HCT116 (cell line): Measurements from ENCODE around the gene ENTR1.

Experiments used
- ATF3 ChIP-seq: IDR thresholded peaks from 2 replicates; pipeline ENCODE4 v1.6.1; 2012
- CEBPB ChIP-seq: IDR thresholded peaks from 2 replicates; pipeline ENCODE4 v1.6.1; 2012; ENCODE audit warnings: low read depth
- CTCF ChIP-seq, 3 experiments: fragments of 200-600 bp in 1 of 3; sonication (generic) in 1 of 3; IDR thresholded peaks in 2 of 3; conservative IDR thresholded peaks in 1 of 3; 2 replicates each; pipeline ENCODE4 v1.5.1; 2012 to 2017; ENCODE audit warnings: low read depth in 2 of 3, low read length in 2 of 3, antibody characterized with exemption in 1 of 3, borderline replicate concordance in 1 of 3, control low read depth in 1 of 3, mild to moderate bottlenecking in 1 of 3, mixed read lengths in 1 of 3, mixed run types in 1 of 3, moderate library complexity in 1 of 3; ENCODE audit not compliant: insufficient read depth in 1 of 3
- JUND ChIP-seq: IDR thresholded peaks from 2 replicates; pipeline ENCODE4 v1.6.1; 2012
- POLR2A ChIP-seq: IDR thresholded peaks from 2 replicates; pipeline ENCODE4 v1.7.0; 2011; ENCODE audit warnings: borderline replicate concordance; ENCODE audit not compliant: insufficient read depth, insufficient read length; ENCODE audit errors: extremely low read depth
- POLR2AphosphoS5 ChIP-seq: IDR thresholded peaks from 2 replicates; pipeline ENCODE4 v1.6.1; 2011; ENCODE audit warnings: mild to moderate bottlenecking, low read depth, low read length, moderate library complexity
- REST ChIP-seq: IDR thresholded peaks from 2 replicates; pipeline ENCODE4 v1.6.1; 2012; ENCODE audit warnings: low read depth
- ZNF274 ChIP-seq: fragments of 200-500 bp; sonication (Bioruptor generic); IDR thresholded peaks from 2 replicates; pipeline ENCODE4 v1.6.1; 2014; ENCODE audit warnings: mild to moderate bottlenecking, low read depth, low read length, inconsistent platforms

- TF ChIP-seq POLR2A = no peak
- TF ChIP-seq CTCF (IDR thresholded peaks at IDR 0.05 in 2 of 3, conservative IDR thresholded peaks at IDR 0.05 in 1 of 3; ENCODE audit: borderline replicate concordance in 1 of 3, insufficient read depth in 1 of 3, low read depth in 2 of 3, low read length in 2 of 3) = no peak
- no peak for TF ChIP-seq ZNF274
- no peak for TF ChIP-seq JUND
- no peak for TF ChIP-seq CEBPB
- TF ChIP-seq POLR2AphosphoS5 = no peak
- TF ChIP-seq ATF3 = no peak
- no peak for TF ChIP-seq REST
Measured at GRCh38 chr9:136395020-136395340, 15.4 kb downstream of the ENTR1 start.
